BLaER1 (cell line): ENCODE results near the gene CRYBG1.

Experiments used
- H3K27ac ChIP-seq: shearing (Covaris generic); formaldehyde crosslinking; 2 replicates; pipeline ENCODE4 v1.8.1; 2022
- H3K27me3 ChIP-seq: shearing (Covaris generic); formaldehyde crosslinking; 2 replicates; pipeline ENCODE4 v1.8.1; 2022
- H3K36me3 ChIP-seq: shearing (Covaris generic); formaldehyde crosslinking; 2 replicates; pipeline ENCODE4 v1.8.1; 2022
- H3K4me1 ChIP-seq: shearing (Covaris generic); formaldehyde crosslinking; 2 replicates; pipeline ENCODE4 v1.8.1; 2022
- H3K4me2 ChIP-seq: shearing (Covaris generic); formaldehyde crosslinking; 2 replicates; pipeline ENCODE4 v1.8.1; 2022
- H3K4me3 ChIP-seq: shearing (Covaris generic); formaldehyde crosslinking; 2 replicates; pipeline ENCODE4 v1.8.1; 2022
- H3K9ac ChIP-seq: shearing (Covaris generic); formaldehyde crosslinking; 2 replicates; pipeline ENCODE4 v1.8.1; 2022
- H3K9me3 ChIP-seq: shearing (Covaris generic); formaldehyde crosslinking; 2 replicates; pipeline ENCODE4 v1.8.1; 2022
- H4K20me1 ChIP-seq: shearing (Covaris generic); formaldehyde crosslinking; 2 replicates; pipeline ENCODE4 v1.8.1; 2022
- Cebpa-rat ChIP-seq: shearing (Covaris generic); IDR thresholded peaks from 2 replicates; pipeline ENCODE4 v1.8.1; 2022

CRYBG1 gene

DNA sequence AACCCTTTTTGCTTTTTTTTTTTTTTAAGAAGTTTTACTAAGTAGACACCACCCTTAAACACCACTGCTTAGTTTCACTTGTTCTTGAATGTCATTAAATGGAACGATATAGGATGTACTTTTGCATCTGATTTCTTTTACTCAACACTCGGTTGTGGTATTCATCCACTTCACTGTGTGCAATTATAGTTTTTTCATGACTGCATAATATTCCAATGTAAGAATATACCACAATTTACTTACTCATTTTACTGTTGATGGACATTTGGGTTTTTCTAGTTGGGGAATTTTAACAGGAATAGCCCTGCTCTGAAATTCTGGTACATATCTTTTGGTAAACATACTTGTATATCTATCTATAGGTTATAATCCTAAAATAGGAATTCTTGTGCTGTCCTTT is 238.9 kb downstream of the CRYBG1 start:
- Histone ChIP-seq H3K9me3 (peaks cover 4% of the 10 kb centered on the region; the same call in 1 of the 2 replicates), H3K36me3 (peaks cover 9% of the 10 kb centered on the region), H4K20me1 (no peaks in the 10 kb centered on the region), H3K4me1 (no peaks in the 10 kb centered on the region), H3K9ac (no peak overlapping the region), H3K4me2 (no peak overlapping the region), H3K27me3 (no peaks in the 10 kb centered on the region), H3K4me3 (no peak overlapping the region), H3K27ac (no peak overlapping the region)
- no peak for TF ChIP-seq Cebpa-rat

- no peaks in the 10 kb centered on the region for H3K4me1 ChIP-seq
- no peak overlapping the region for H3K9ac ChIP-seq
- no peak overlapping the region for H3K27ac ChIP-seq
- no peak overlapping the region for H3K4me3 ChIP-seq
- TF ChIP-seq Cebpa-rat: no peak
- peaks cover 16% of the 10 kb centered on the region for H3K36me3 ChIP-seq
- peaks cover 8% of the 10 kb centered on the region; the same call in 1 of the 2 replicates for H3K9me3 ChIP-seq
- H3K27me3 ChIP-seq: no peaks in the 10 kb centered on the region
- no peaks in the 10 kb centered on the region for H4K20me1 ChIP-seq
- no peak overlapping the region for H3K4me2 ChIP-seq
These were observed 239.8 kb downstream of the CRYBG1 start for GRCh38 chr6:106600329-106600728.

DNA sequence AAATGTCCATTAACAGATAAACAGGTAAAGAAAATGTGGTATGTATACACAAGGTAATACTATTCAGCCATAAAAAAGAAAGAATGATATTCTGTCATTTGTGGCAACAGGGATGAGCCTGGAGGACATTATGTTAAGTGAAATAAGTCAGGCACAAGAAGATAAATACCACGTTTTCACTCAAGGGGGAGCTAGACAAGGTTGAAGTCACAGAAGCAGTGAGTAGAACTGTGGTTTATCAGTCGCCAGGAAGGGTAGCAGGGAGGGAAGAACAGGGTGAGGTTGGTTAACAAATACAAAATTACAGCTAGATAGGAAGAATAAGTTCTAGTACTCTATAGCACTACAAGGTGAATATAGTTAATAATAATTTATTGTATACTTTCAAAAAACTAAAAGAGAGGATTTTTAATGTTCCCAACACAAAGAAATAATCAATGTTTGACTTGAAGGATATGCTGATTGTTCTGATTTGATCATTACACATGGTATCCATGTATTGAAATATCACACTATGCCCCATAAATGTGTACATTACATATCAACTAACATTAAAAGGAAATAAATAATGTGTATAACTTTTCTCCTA is 247.7 kb downstream of the CRYBG1 start:
- Histone ChIP-seq H3K36me3 (peaks cover 20% of the 10 kb centered on the region), H3K9ac (no peak overlapping the region), H3K9me3 (peaks cover 11% of the 10 kb centered on the region), H3K4me2 (no peak overlapping the region), H3K4me3 (no peak overlapping the region), H3K27ac (no peak overlapping the region), H3K4me1 (peaks cover 13% of the 10 kb centered on the region), H3K27me3 (no peaks in the 10 kb centered on the region), H4K20me1 (no peaks in the 10 kb centered on the region)
- no peak for TF ChIP-seq Cebpa-rat

DNA sequence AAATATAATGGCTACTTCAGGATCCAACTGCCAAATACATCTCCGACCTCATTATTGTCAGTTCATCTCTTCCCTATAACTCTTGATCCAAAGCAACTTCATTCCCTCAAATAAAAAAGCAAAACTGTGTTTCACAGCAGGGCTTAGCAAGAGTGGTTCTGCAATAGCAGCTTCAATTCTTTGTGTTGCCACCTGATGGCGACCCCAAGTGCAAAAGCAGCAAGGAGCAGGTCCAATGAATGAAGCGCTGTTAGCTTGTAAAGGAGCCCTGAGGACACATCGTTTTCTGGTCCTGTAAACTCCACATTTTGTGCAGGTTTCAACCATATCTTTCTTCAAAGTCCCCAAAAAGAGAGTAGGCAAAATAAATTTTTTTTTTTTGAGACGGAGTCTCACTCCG is 249.2 kb downstream of the CRYBG1 start:
- peaks cover 11% of the 10 kb centered on the region for H3K9me3 ChIP-seq
- peaks cover 22% of the 10 kb centered on the region for H3K4me1 ChIP-seq
- no peak for TF ChIP-seq Cebpa-rat
- H3K4me3 ChIP-seq: no peak overlapping the region
- no peaks in the 10 kb centered on the region for H4K20me1 ChIP-seq
- no peaks in the 10 kb centered on the region for H3K27me3 ChIP-seq
- peak overlapping the region; percentile 1; the same call in 1 of the 2 replicates for H3K4me2 ChIP-seq
- H3K9ac ChIP-seq: no peak overlapping the region
- no peak overlapping the region for H3K27ac ChIP-seq
- peaks cover 20% of the 10 kb centered on the region for H3K36me3 ChIP-seq

GRCh38 chr6:106611030-106611429 is 250.5 kb downstream of the CRYBG1 start:
- Histone ChIP-seq H3K4me1 (peaks cover 22% of the 10 kb centered on the region), H3K4me3 (no peak overlapping the region), H3K9ac (no peak overlapping the region), H4K20me1 (no peaks in the 10 kb centered on the region), H3K36me3 (peaks cover 12% of the 10 kb centered on the region; the same call in 1 of the 2 replicates), H3K27me3 (no peaks in the 10 kb centered on the region), H3K27ac (no peak overlapping the region), H3K9me3 (peaks cover 2% of the 10 kb centered on the region), H3K4me2 (no peak overlapping the region)
- no peak for TF ChIP-seq Cebpa-rat

- Histone ChIP-seq H3K4me1 (peaks cover 22% of the 10 kb centered on the region), H3K9ac (no peak overlapping the region), H3K27me3 (no peaks in the 10 kb centered on the region), H3K4me2 (no peak overlapping the region), H3K9me3 (no peaks in the 10 kb centered on the region), H3K4me3 (no peak overlapping the region), H3K36me3 (peaks cover 22% of the 10 kb centered on the region), H4K20me1 (no peaks in the 10 kb centered on the region), H3K27ac (no peak overlapping the region)
- no peak for TF ChIP-seq Cebpa-rat
These were observed 252.3 kb downstream of the CRYBG1 start for GRCh38 chr6:106612671-106613416.

DNA sequence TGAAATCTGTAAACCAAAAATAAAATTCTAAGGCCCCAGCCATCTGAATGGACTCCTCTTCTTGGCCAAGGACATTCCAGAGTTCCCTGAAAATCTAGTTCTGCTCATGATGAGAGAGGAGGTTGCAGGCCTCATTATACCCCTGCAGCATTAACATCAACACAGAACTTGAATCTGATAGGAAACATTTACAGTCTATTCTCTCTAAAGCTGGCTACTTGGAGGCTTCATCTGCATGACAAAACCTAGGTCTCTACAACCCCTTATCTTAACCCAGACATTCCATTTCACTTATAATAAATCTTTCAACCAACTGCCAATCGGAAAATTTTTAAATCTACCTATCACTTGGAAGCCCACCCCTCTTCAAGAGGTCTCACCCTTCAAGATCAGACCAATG is 253.1 kb downstream of the CRYBG1 start:
- Histone ChIP-seq H3K4me3 (no peak overlapping the region), H3K9ac (no peak overlapping the region), H4K20me1 (no peaks in the 10 kb centered on the region), H3K4me1 (peaks cover 21% of the 10 kb centered on the region), H3K9me3 (no peaks in the 10 kb centered on the region), H3K36me3 (peaks cover 26% of the 10 kb centered on the region), H3K27me3 (no peaks in the 10 kb centered on the region), H3K27ac (no peak overlapping the region), H3K4me2 (no peak overlapping the region)
- no peak for TF ChIP-seq Cebpa-rat

- peaks cover 15% of the 10 kb centered on the region for H3K4me1 ChIP-seq
- H3K9ac ChIP-seq: no peak overlapping the region
- H3K27me3 ChIP-seq: no peaks in the 10 kb centered on the region
- no peak overlapping the region for H3K4me3 ChIP-seq
- TF ChIP-seq Cebpa-rat: no peak
- H3K27ac ChIP-seq: no peak overlapping the region
- no peaks in the 10 kb centered on the region for H4K20me1 ChIP-seq
- peaks cover 32% of the 10 kb centered on the region for H3K36me3 ChIP-seq
- H3K9me3 ChIP-seq: no peaks in the 10 kb centered on the region
- 0 out of 2 replicates have a peak overlapping the region, but pooled peaks have one; percentile 1 for H3K4me2 ChIP-seq
These were observed 253.6 kb downstream of the CRYBG1 start for GRCh38 chr6:106614166-106614565.

- no peaks in the 10 kb centered on the region for H3K27me3 ChIP-seq
- TF ChIP-seq Cebpa-rat: no peak
- no peak overlapping the region for H3K4me3 ChIP-seq
- H3K36me3 ChIP-seq: peaks cover 33% of the 10 kb centered on the region
- 0 out of 2 replicates have a peak overlapping the region, but pooled peaks have one; percentile 1 for H3K4me2 ChIP-seq
- no peak overlapping the region for H3K9ac ChIP-seq
- no peaks in the 10 kb centered on the region for H3K9me3 ChIP-seq
- H3K27ac ChIP-seq: no peak overlapping the region
- H3K4me1 ChIP-seq: peaks cover 10% of the 10 kb centered on the region; the same call in 1 of the 2 replicates
- no peaks in the 10 kb centered on the region for H4K20me1 ChIP-seq
These were observed 254.2 kb downstream of the CRYBG1 start for GRCh38 chr6:106614592-106615257.

DNA sequence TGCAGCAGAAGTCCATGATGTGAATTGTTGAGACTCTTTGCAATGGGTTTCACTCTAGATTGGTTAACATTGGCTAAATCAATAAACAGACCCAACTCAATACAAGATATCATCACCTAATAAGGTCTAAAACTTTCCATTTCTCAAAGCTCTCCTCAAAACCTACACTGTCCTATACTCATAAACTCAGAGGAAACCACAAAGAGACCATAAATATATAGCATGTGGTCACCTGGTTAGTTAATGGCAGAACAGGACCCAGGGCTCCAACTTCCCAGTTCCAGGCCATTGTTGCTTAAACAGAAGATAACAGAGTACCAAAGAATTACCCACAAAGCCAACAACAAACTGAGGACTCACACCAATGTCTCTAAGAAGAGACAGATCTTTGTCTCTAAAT is 256.8 kb downstream of the CRYBG1 start:
- H3K9ac ChIP-seq: no peak overlapping the region
- H3K4me2 ChIP-seq: no peak overlapping the region
- peaks cover 31% of the 10 kb centered on the region for H3K36me3 ChIP-seq
- H3K4me3 ChIP-seq: no peak overlapping the region
- no peaks in the 10 kb centered on the region for H3K27me3 ChIP-seq
- H3K27ac ChIP-seq: no peak overlapping the region
- peaks cover 2% of the 10 kb centered on the region for H3K9me3 ChIP-seq
- TF ChIP-seq Cebpa-rat: no peak
- H3K4me1 ChIP-seq: peaks cover 9% of the 10 kb centered on the region; the same call in 1 of the 2 replicates
- no peaks in the 10 kb centered on the region for H4K20me1 ChIP-seq
